ENCODE data around the gene TMEM63A.
"Not testable (repeated sequence)": the region's sequence is repeated elsewhere in the genome, so short reads cannot be mapped to it uniquely, and the experiment has no call there.

The TMEM63A gene

GRCh38 chr1:225842788-225843425 is 39.3 kb downstream of the TMEM63A start:
- FAIRE-seq, result no peak

- FAIRE-seq, result no peak
Measured at GRCh38 chr1:225842074-225842473, 40.1 kb downstream of the TMEM63A start.

- no peak for FAIRE-seq
Measured at GRCh38 chr1:225840713-225841112, 41.5 kb downstream of the TMEM63A start.

- FAIRE-seq, result no peak
Measured at GRCh38 chr1:225840223-225840610, 42.0 kb downstream of the TMEM63A start.

GRCh38 chr1:225838793-225839192 is 43.4 kb downstream of the TMEM63A start:
- FAIRE-seq, result no peak

GRCh38 chr1:225836296-225836695 is 45.9 kb downstream of the TMEM63A start:
- FAIRE-seq, result not testable (repeated sequence)

- no peak for FAIRE-seq
Measured at GRCh38 chr1:225835856-225836255, 46.3 kb downstream of the TMEM63A start.

- no peak for FAIRE-seq
Measured at GRCh38 chr1:225834417-225835329, 47.5 kb downstream of the TMEM63A start.

- no peak for FAIRE-seq
Measured at GRCh38 chr1:225830841-225831240, 51.3 kb downstream of the TMEM63A start.

GRCh38 chr1:225828706-225829345 is 53.4 kb downstream of the TMEM63A start:
- no peak for FAIRE-seq

- no peak for FAIRE-seq
Measured at GRCh38 chr1:225827076-225827475, 55.1 kb downstream of the TMEM63A start.

- FAIRE-seq, result no peak
Measured at GRCh38 chr1:225825607-225826007, 56.6 kb downstream of the TMEM63A start.

- FAIRE-seq, result no peak
Measured at GRCh38 chr1:225825078-225825477, 57.1 kb downstream of the TMEM63A start.

GRCh38 chr1:225824533-225824941 is 57.6 kb downstream of the TMEM63A start:
- FAIRE-seq, result no peak

GRCh38 chr1:225823811-225824261 is 58.3 kb downstream of the TMEM63A start:
- no peak for FAIRE-seq

GRCh38 chr1:225822655-225823403 is 59.4 kb downstream of the TMEM63A start:
- no peak for FAIRE-seq

- FAIRE-seq, result no peak
Measured at GRCh38 chr1:225820522-225821120, 61.6 kb downstream of the TMEM63A start.

GRCh38 chr1:225819346-225820192 is 62.6 kb downstream of the TMEM63A start:
- no peak for FAIRE-seq

- no peak for FAIRE-seq
Measured at GRCh38 chr1:225818229-225818628, 64.0 kb downstream of the TMEM63A start.

- no peak for FAIRE-seq
Measured at GRCh38 chr1:225817611-225818061, 64.5 kb downstream of the TMEM63A start.

Data from colon (tissue), 2 donors.